Measurements from ENCODE around the gene CFAP74.

Gene CFAP74

DNA sequence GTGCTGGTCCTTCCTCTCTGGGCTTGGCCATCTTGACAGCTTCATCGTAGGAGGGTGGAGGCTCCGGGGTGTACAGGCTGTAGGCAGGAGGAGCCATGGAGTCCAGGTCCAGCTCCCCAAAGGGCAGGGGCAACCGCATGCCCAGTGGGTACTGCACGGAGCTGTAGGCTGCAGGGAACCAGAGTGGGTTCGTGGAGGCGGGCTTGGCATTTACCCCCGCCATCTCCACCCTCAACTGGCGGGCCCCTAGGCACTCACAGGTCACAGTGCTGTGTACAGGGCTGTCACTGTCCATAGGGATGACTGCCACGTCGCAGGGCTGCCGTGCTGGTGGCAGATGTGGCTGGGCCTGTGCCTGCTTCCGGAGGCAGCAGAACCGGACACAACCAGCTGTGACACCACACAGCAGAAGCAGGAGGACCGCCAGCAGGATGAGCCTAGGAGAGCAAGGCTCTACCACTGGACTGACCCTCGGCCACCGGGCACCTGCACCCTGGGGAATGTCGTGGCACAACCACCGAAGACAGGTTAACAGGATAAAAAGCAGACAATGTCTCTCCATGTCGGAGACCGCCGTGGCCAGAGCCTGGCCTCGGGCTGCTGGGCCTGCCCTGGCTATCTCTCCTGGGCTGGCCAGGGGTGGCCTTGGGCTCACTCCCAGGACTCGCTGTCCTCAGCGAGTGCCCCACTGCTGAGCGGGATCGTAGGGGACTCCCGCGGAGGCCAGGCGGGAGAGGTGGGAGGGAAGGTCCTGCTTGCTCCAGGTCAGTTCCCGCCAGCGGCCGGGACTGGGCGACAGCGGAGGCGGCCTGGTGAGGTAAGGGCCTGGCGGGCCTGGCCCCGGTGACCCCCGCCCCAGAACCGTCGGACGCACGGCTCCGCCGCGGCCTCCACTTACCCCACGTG, 85.3 kb downstream of the CFAP74 start:
- DNase-seq (ENCODE audit: low read depth in 2 of 2): no peak

DNA sequence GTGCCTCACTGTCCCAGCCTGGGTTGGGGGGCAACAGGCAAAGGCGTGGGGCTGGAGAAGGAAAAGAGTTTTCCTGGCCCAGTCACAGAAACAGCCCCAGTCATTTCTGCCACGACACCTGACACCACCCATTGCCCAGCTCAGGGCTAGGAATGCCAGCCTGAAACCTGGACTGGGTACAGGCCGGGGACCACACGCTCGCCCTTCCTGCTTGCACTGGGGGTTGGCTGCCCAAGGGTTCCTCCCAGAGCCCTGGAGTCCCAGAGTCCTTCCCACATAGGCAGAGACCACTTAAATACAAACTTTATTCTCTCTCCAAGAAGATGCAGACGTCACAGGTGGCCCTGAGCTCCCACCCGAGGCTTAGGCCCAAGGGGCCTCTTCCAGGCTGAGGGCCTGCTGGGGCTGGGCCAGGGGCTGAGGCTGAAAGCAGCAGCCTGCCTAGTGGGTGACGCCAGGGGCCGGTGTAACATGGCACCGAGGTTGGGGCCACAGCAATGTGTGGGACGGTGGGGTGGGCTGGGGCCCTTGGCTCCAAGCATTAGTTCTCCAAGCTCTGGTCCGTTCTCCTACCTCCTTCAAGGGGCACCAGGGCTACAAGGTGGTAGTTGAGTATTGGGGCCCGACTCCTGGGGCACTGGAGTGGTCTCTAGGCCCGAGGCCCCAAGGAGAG, 86.1 kb downstream of the CFAP74 start:
- no peak for DNase-seq (ENCODE audit: low read depth in 2 of 2)

DNA sequence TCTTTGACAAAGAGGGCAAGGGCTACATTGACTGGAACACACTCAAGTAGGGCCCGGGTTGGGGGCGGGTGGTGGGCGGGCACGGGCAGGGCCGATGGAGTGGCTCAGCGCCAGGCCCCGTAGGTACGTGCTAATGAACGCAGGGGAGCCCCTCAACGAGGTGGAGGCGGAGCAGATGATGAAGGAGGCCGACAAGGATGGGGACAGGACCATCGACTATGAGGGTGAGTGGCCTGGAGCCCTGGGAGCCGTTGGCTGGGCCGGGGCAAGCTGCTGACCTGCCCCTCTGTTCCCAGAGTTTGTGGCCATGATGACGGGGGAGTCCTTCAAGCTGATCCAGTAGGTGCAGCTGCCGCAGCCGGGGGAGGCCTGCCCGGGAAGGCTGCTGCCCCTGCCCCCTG, 86.7 kb downstream of the CFAP74 start:
- no peak for DNase-seq (ENCODE audit: low read depth in 2 of 2)

DNA sequence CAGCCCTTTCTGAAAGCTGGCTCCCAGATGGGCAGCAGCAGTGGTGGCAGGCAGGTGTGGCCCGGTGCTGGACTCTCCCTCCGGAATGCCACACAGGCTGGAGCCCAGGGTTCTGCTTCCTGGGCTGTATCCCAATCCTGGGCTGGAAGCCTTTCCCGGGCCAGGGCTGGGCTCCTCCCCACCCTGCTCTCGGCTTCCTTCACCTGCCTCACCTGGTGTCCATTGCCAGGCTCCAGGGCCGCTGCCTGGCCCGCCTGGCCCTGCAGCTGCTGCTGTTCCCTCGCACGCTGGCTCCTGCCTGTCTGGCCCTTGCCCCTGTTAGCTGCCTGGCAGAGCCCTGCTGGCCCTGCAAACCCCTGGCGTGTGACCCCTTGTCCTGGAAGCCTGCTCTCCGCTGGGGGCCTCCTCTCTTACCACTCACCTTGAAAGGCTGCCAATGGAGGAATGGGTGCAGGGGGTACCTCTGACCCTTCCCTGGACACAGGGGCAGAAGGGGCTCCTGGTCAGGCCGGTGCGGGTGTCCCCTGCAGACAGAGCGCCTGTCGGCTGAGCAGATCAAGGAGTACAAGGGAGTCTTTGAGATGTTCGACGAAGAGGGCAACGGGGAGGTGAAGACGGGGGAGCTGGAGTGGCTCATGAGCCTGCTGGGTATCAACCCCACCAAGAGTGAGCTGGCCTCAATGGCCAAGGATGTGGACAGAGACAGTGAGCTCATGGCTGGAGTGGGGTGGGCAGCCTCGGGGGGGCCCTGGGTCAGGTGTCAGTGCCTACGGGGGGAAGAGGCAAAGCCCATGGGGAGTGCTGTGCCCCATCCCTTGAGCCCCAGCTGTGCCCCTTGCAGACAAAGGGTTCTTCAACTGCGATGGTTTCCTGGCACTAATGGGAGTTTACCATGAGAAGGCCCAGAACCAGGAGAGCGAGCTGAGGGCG, 87.4 kb downstream of the CFAP74 start:
- DNase-seq (ENCODE audit: low read depth in 2 of 2): no peak

DNA sequence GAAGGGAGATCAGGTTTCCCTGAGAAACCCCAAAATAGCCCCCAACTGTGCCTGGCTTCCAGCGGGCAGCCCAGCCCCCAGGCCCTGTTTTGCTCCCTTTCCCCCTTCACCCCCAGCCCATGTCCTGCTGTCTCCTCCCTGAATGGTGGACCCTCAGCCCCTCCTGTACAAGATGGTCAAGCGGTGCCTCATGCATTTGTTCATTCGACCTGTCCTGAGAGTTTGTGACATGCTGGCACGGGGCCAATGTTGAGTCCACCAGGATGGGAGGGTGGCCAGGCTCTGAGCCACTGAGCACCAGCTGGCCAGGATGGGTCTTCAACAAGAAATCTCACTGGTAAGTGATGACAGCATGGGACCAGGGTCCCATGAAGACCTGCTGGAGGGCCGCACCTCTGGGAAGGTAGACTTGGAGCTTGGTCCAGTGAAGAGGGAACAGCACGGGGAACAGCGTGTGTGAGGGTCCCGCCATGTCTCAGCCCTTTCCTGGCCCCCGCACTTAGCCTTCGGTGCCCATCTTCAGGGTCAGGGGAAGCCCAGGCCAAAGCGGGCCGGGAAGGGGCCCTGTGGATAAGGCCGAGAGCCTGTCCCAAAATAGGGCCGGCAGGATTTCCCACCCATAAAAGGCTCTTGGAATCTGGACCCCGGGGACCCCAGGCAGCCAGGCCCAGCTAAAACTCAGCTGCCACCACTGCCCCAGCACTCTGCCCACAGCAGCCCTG, 88.5 kb downstream of the CFAP74 start, which contains the start of gene CALML6:
CALML6 (plus strand) TSS at position 290 of the 722 bp plus-strand sequence; CDS start at position 311, 21 bp downstream.
- DNase-seq (ENCODE audit: low read depth in 2 of 2): no peak

DNA sequence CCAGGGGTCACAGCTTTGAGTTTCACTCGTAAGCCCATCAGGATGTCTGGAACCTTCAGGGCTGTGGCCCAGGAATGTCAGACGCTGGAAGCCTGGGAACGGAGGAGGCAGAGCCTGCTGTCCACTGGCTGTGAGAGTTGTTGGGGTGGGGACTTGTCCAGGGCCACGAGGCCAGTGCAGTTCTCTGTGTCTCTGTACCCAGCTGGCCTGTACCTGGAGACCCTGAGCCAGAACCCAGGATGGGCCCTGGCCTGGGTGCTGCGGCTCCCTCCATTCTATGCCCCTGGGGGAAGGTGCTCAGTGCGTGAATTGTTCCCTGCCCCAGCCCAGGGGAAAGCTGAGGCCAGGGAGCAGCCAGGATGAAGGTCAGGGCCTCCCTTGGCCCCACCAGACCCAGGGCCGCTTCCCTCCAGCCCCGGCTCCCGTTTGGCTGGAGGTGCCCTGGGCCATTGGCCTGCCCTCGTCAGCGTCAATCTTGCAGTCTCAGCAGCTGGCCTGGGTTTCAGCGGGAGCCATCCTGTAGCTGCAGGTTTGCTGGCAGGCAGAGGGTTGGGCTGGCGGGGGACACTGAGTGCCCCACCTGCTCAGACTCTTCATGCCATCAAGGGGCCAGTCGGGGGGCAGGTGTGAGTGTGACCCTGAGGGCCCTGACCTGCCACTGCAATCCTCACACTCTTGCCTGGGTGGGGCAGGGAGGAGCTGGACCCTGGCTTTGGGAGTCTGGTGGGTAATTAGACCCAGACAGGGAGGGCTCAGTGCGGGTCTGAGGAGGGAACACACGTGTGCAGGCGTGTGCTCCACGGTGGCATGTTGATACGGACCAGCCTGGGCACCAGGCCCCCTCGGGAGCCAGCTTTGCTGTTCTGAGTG, 89.2 kb downstream of the CFAP74 start:
- no peak for DNase-seq (ENCODE audit: low read depth in 2 of 2)

DNA sequence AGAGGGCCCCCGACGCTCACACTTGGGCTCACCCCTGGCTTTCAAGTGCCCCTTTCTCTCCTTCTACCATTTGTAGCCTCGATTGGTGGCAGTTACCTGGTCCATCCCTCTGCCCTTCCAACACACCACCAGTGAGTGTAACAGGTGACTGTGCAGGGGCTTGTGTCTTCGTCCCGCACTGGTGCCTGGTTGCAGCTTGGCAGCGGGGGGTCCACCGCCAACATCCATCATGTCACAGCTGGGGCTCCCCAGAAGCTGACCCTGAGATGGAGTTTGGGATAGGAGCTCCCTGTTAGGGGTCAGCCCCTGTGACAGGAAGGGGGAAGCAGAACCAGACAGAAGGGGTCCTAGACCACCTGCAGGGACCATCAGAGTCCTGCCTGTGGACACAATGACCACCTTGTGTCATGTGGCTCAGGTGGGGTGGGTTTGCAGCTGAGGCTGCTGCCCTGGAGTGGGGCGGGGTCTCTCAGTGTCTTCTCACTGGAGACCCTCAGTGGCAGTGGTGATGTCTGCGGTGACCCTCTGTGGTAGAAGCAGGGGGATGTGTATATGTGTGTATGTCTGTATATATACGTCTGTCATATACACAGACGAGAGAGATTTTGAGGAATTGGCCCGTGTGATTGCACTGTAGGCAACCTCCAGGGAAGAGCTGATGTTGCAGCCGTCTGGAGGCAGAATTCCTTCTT, 92.1 kb downstream of the CFAP74 start:
- DNase-seq (ENCODE audit: low read depth in 2 of 2): no peak

DNA sequence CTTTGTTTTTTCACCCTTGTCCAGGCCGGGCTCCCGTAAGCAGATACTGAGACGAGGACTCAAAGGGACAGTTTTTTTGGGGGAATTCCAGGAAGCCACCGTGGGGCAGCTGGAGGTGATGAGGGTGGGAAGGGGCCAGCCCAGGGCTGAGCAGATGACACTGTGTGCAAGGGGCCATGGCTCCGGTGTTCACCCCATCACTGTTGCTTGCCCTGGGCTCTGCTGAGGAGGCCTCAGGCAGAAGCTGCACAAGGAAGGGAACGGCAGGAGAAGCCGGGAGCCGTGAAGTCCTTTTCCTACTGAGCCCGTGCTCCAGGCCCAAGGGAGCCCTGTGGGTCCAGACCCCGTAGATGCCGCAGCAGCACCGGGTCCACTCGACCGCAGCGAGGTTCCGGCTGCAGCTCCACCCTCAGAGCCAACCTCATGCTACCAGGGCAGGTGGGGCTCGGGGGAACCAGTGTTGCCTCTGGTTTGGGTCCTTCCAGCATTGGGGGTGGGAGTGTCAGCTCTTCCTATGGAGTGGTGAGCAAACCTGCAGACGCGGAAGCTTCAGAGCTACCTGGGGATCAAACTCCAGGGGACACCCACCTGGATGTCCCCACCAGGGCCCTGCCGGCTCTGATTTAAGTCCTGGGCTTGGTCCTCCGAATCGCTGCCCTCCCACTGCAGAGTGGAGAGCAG, 92.8 kb downstream of the CFAP74 start:
- DNase-seq (ENCODE audit: low read depth in 2 of 2): no peak

DNA sequence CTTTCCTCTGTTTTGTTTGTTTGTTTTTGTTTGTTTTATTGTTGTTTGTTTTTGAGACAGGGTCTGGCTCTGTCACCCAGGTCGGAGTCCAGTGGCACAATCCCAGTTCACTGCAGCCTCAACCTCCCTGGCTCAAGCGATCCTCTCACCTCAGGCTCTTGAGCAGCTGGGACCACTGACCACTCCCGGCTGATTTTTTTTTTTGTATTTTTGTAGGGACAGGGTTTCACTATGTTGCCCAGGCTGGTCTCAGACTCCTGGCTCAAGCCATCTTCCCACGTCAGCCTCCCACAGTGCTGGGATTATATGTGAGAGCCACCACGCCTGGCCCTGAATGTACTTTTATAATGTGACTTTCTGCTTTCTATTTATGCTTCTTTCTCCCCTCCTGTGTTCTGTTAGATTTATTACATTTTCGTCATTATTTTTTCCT, 93.5 kb downstream of the CFAP74 start:
- DNase-seq (ENCODE audit: low read depth in 2 of 2): no peak

DNA sequence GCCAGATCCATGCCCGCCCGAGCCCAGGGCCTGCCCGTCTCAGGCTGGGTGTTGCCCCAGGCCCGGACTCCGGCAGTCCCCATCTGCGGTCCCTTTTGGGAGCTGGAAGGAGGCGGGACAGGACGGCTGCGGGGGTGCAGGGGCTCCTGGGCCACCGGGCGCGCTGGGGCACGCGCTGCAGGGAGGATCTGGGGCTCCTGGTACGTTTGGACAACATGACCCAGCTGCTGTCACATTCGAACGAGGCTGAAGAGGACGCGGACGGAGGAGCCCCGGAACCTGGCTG, 95.1 kb downstream of the CFAP74 start:
- DNase-seq (ENCODE audit: low read depth in 2 of 2): no peak

DNA sequence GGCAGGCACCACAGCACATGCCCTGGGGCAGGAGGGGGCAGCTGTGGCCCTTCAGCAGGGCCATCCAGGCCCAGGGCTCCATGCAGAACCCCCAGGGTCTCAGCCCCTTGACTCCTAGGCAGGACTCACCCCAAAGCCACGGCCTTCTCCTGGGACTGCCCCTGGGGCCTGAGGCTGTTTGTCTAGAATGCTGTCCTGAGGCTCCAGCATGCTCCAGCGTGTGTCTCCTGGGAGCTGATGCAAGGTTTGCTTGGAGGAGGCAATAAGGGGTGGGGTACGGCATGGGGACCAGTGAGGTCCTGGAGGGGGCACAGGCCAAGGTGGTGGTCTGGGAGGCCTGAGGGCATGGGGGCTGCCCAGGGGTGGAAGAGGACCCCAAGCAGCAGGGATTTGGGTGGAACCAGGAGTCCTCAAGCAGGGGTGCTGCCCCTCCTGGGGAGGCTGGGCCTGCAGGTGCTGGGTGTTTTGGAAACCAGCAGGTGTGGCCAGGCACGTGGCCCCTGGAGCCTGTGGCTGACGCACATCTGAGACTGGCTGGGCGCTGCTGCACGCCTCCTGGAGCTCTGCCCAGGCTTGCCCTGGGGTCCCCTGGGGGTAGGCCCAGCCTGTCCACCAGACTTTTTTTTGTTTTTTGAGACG, 96.4 kb downstream of the CFAP74 start:
- DNase-seq (ENCODE audit: low read depth in 2 of 2): no peak

DNA sequence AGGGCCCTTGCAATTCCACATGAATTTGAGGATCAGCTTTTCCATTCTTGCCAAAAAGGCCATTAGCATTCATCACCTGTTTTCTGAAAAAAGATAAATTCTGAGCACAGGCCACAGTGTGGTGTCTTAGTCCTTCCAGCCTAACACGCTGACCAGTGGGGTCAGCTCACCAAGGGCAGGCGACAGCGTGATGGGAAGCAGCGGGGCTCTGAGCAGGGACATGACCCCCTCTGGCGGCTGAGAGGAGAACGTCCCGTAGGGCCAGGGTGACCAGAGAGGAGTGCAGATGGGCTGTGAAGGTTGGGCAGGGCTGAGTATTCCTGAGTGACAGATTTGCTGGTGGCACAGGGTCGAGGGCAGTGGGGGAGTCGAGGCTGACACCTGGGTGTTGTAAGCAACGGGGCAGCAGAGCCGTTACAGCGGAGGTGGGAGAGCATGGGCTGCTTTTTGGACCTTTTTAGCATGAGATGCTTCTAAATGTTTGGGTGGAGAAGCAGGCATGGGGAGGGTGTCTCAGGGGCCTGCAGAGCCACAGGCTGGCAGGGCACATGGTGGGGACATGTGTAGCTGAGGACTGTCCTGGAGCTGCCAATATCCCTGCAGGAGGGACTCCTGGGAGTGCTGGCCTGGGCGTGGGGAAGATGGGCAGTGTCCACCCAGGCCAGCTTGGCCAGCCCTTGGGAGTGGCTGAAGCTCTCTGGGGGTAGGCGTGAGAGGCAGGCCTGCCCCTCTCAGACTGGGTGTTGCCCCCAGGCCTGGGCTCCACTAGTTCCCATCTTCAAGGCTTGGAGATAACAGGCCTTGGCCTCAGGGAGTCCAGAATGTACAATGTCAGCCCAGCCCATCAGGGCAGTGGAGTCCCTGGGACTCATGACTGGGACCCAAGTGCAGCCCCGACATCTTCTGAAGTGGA, 97.1 kb downstream of the CFAP74 start:
- peak; percentile 35 to 45 for DNase-seq (ENCODE audit: low read depth in 2 of 2)

DNA sequence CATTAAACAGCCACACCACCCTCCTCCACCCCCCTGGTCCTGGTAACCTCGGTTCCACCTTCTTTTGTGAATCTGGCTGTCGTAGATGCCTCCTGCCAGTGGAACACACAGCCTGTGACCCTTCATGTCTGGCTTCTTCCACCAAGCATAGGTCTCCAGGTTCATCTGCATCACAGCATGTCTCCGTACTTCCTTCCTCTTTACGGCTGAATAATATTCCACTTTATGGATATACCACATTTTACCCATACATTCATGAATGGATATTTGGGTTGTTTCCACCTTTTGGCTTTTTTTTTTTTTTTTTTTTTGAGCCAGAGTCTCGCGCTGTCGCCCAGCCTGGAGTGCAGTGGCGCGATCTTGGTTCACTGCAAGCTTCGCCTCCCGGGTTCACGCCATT, 100.4 kb downstream of the CFAP74 start:
- no peak for DNase-seq (ENCODE audit: low read depth in 2 of 2)

DNA sequence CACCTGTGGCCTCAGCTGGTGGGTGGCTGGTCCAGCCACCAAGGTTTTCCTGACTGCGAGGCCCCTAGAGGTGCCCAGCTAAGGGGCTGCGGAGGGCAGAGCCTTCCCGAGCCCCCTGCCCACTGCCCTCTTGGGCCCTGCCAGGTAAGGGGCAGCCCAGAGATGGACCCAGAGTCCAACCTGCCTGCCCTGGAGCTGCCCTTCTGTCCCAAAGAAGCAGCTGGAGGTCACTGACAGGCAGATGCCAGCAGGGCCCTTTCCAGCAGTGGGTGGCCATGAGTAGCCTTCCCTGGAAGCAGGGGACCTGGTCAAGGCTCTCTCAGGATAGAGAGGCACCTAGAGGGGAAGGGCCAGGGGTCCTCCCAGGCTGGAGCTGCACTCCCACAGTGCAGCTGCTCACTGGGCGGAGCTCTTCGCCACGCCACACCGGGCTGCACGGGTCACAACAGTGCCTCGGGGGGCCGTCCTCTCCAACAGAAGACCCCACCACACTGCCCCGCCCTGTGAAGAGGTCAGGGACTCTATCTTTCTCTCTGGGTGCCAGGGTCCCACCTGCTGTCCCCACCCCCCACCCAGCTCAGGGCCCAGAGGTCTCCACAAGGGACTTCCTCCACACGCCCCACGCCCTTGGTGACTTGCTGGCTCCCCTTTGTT, 101.8 kb downstream of the CFAP74 start:
- DNase-seq (ENCODE audit: low read depth in 2 of 2): no peak

DNA sequence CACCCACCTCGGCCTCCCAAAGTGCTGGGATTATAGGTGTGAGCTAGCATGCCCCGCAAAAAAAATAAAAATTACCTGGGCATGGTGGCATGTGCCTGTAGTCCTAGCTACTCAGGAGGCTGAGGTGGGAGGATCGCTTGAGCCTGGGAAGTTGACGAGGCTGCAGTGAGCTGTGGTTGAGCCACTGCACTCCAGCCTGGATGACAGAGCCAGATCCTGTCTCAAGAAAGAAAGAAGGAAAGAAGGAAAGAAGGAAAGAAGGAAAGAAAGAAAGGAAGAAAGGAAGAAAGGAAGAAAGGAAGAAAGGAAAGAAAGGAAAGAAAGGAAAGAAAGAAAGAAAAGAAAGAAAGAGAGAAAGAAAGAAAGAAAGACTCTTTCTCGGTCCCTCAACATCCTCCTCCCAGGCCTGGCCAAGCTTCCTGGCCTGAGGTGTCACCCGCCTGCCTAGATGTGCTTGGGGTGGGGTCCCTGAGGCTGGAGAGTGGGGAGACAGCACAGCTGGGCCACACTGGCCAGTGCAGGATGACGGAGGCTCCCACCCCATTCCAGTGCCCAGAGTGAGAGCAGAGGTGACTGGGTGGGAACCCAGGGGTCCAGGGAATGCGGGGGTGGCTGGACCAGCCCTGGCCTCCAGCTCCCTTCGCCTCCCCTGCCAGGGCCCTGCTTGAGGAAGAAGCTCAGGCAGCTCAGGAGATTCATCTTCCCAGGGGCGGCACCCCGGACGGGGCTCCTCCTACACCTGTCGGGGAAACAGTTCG, 102.5 kb downstream of the CFAP74 start:
- DNase-seq (ENCODE audit: low read depth in 2 of 2): no peak

DNA sequence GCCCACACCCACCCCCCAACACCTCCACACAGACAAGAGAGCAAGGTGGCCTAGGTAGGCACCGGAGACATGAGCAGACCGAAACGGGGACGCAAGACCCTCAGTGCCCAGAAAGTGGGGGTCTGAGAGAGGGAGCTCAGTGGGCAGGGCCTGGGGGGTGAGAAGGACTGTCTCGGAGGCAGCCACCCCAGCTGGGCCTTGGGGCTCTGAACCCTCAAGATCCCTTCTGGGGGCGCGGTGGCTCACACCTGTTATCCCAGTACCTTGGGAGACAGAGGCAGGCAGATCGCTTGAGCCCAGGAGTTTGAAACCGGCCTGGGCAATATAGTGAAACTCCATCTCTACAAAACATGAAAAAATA, 103.6 kb downstream of the CFAP74 start:
- no peak for DNase-seq (ENCODE audit: low read depth in 2 of 2)
